ENCODE measurements around the gene EHF. TPM values are rescaled to one million over a fixed set of nuclear protein-coding genes. Genes with fewer than 3 reads are reported as not detected.

The EHF gene
- total and polyA plus RNA-seq, 2 of the 13 experiments (the other 11 are each of a cell fraction or from before 2014, with no cell fraction given), result 0.04 to 0.46 TPM

DNA sequence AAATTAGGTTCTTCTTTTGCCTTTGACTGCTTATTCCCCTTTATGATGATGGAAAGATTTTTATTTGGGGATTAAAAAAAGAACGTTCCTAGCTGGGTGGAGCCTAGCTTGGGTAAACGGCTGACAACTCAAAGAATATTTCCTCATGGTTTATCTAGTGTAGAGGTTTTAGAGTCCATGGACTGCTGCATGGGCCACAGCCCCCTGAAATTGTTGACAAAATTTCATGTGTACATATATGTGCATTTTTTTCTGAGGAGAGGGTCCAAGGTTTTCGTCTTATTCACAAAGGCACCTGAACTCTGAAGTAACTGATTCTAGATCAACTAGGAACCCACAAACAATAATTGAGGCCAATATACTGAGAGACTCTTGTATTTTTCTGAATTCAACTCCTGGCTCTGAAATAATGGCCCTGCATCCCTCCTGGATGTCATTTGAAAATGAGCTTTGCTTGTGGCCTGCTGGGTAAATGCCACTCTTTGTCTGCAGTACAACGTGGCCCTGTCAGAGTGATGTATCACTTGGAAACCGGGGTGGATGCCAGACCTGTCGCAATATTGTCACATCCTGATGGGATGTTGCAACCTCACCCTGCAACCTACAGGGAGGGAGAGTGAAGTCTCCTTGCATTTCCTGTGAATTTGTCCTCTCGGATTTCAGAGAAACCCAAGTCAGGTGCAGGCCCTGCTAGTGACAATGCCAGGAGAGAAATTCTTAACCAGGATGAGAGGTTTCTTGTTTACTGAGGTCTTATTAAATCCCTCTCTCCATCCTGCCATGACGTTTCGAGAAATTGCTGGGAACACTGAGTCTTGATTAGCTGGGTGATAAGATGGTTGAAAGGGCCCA lies 33.8 kb downstream of the EHF start (continued):
- no peak for TF ChIP-seq ZC3H13 (CRISPR knock-in tag; IDR thresholded peaks at IDR 0.05)
- TF ChIP-seq NFIC (IDR thresholded peaks at IDR 0.05; ENCODE audit: low read length), result peak; percentile 95
- TF ChIP-seq ZNF780A (CRISPR knock-in tag; IDR thresholded peaks at IDR 0.05), result no peak
- peak; percentile 83 for TF ChIP-seq ZNF143 (CRISPR knock-in tag; IDR thresholded peaks at IDR 0.05)
- TF ChIP-seq ZSCAN29 (CRISPR knock-in tag; conservative IDR thresholded peaks at IDR 0.05), result peak; percentile 83
- no peak for TF ChIP-seq ZSCAN20 (CRISPR knock-in tag; IDR thresholded peaks at IDR 0.05; ENCODE audit: borderline replicate concordance)
- peak; percentile 69 for TF ChIP-seq ZNF121 (CRISPR knock-in tag; IDR thresholded peaks at IDR 0.05)
- TF ChIP-seq POLR2A (IDR thresholded peaks at IDR 0.05; ENCODE audit: insufficient read depth in 1 of 2, low read depth in 2 of 2, low read length in 2 of 2), result peak; percentile 66 to 91
- TF ChIP-seq, protein P1, sequence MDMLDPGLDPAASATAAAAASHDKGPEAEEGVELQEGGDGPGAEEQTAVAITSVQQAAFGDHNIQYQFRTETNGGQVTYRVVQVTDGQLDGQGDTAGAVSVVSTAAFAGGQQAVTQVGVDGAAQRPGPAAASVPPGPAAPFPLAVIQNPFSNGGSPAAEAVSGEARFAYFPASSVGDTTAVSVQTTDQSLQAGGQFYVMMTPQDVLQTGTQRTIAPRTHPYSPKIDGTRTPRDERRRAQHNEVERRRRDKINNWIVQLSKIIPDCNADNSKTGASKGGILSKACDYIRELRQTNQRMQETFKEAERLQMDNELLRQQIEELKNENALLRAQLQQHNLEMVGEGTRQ (IDR thresholded peaks at IDR 0.05; ENCODE audit: low read depth, low read length), result no peak
- TF ChIP-seq, protein P1 (CRISPR knock-in tag; IDR thresholded peaks at IDR 0.05; ENCODE audit: borderline replicate concordance), result no peak
- TF ChIP-seq HDAC6 (IDR thresholded peaks at IDR 0.05; ENCODE audit: low read depth, low read length), result no peak
- peak; percentile 89 for TF ChIP-seq POGZ (CRISPR knock-in tag; IDR thresholded peaks at IDR 0.05)
- peak; percentile 74; the same call in 1 of the 2 replicates for TF ChIP-seq ZHX1 (CRISPR knock-in tag; IDR thresholded peaks at IDR 0.05; ENCODE audit: low read depth)
- TF ChIP-seq ARID3A (IDR thresholded peaks at IDR 0.05; ENCODE audit: low read depth, low read length), result peak; percentile 87
- TF ChIP-seq ZNF713 (CRISPR knock-in tag; IDR thresholded peaks at IDR 0.05), result no peak
- TF ChIP-seq ZFY (CRISPR knock-in tag; IDR thresholded peaks at IDR 0.05), result peak; percentile 62
- peak; percentile 59; the same call in 1 of the 2 replicates for TF ChIP-seq CCDC6 (CRISPR knock-in tag; IDR thresholded peaks at IDR 0.05)
- no peak for TF ChIP-seq ARNT (IDR thresholded peaks at IDR 0.05)
- TF ChIP-seq, protein P2, sequence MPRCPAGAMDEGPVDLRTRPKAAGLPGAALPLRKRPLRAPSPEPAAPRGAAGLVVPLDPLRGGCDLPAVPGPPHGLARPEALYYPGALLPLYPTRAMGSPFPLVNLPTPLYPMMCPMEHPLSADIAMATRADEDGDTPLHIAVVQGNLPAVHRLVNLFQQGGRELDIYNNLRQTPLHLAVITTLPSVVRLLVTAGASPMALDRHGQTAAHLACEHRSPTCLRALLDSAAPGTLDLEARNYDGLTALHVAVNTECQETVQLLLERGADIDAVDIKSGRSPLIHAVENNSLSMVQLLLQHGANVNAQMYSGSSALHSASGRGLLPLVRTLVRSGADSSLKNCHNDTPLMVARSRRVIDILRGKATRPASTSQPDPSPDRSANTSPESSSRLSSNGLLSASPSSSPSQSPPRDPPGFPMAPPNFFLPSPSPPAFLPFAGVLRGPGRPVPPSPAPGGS (CRISPR knock-in tag; IDR thresholded peaks at IDR 0.05), result no peak
- TF ChIP-seq HDAC1 (CRISPR knock-in tag; IDR thresholded peaks at IDR 0.05), result peak; percentile 94
- TF ChIP-seq ZNF335 (CRISPR knock-in tag; IDR thresholded peaks at IDR 0.05), result peak; percentile 79; the same call in 1 of the 2 replicates

All from HepG2 (cell line).